GM18499 (cell line): ENCODE data around the gene BAIAP2.

Experiments
- ATAC-seq: cut with Tn5 transposase; IDR thresholded peaks from one replicate; pipeline ENCODE4 v1.9.1; 2021; ENCODE audit warnings: moderate number of reproducible peaks; ENCODE audit not compliant: insufficient read depth, unreplicated experiment

BAIAP2 gene

DNA sequence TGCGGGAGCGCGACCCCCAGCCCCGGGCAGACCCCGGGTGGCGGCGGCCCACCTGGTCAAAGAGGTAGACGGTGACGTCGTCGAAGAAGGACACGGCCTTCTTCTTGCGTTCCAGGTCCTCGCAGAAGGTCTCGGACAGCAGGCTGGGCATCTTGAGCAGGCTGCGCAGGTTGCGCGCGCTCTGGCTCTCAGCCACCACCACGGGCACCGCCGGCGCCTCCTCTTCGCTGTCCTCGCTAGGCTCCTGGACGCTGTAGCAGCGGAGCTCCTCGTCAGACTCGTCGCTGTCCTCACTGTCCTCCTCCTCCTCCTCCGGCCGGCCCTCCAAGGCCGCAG, 85.2 kb downstream of the BAIAP2 start:
- no peak for ATAC-seq

DNA sequence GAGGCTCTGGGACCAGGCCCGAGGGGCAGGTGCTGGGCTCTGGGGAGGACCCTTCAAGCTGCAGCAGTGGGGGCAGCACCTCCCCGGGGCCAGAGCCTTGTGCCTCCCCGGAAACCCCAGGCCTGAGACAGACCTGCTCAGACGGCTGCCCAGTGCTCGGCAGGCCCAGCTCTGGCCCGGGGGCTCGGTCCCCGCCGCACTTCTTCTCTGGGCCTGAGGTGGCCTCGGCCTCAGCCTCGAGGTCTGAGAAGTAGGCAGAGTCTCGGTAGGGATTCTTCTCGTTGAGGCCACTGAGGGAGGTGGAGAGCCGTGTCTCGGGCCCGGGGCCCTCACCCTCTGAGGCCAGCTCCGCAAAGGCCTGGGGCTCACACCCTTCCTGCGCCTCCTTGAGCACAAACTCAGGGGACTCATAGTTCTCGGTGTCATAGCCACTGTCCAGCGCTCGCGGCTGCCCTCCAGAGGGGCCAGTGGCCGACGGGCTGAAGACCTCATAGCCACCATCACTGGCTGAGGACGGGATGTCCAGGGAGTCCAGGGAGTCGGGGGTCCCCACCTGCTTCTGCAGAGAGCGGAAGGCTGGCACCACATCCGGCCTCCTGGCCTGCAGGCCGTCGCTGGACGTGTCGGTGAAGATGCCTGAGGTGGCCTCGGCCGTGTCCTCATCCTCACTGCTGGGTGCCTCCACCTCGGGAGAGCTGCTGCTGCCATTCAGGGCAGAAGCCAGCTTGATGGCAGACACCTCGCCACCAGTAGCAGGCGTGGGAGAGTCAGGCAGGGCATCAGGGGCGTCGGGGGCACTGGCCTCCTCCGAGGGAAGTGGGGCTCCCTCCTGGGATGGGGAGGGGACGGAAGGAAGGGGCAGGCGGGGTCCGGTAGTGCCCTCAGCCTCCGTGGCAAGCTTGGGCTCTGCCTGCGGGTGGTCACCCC, 86.0 kb downstream of the BAIAP2 start:
- ATAC-seq, result no peak

DNA sequence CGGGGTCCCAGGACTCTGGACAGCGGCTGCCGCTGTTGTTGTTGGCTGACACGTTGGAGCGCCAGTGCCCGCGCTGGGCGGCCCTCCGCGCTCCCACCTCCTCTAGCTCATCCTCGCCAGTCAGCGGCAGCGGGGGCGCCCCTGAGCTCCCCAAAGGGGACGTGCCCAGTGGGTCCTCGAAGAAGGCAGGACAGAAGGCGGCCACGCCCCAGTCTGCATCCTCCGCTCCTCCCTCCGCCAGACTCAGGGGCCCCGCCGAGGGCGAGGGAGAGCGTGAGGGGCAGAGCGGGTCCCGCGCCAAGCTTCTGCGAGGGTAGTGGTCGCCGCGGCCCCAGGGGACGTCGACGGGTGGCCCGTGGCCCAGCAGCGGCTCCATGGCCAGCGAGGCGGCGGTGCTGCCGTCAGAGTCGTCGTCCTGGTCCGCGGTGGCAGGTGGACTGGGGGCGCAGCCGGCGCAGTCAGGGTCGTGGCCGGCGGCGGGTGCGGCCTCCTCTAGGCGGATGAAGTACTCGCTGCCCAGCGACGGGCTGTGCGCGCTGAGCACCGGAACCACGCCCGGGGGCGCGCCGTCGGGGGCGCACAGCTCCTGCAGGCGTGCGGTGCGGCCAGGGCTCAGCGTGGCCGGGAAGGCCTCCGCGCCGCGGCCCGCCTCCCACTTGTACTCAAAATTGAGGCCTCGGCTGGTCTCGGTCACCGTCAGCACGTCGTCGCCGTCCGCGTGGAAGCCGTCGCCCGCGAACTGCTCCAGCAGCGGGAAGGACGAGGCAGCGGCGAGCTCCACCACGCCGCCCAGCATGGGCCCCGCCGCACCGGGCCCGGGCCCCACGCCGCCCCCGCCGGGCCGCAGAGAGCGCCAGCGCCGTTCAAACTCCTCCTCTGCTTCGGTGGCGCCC, 87.1 kb downstream of the BAIAP2 start:
- ATAC-seq, result no peak

DNA sequence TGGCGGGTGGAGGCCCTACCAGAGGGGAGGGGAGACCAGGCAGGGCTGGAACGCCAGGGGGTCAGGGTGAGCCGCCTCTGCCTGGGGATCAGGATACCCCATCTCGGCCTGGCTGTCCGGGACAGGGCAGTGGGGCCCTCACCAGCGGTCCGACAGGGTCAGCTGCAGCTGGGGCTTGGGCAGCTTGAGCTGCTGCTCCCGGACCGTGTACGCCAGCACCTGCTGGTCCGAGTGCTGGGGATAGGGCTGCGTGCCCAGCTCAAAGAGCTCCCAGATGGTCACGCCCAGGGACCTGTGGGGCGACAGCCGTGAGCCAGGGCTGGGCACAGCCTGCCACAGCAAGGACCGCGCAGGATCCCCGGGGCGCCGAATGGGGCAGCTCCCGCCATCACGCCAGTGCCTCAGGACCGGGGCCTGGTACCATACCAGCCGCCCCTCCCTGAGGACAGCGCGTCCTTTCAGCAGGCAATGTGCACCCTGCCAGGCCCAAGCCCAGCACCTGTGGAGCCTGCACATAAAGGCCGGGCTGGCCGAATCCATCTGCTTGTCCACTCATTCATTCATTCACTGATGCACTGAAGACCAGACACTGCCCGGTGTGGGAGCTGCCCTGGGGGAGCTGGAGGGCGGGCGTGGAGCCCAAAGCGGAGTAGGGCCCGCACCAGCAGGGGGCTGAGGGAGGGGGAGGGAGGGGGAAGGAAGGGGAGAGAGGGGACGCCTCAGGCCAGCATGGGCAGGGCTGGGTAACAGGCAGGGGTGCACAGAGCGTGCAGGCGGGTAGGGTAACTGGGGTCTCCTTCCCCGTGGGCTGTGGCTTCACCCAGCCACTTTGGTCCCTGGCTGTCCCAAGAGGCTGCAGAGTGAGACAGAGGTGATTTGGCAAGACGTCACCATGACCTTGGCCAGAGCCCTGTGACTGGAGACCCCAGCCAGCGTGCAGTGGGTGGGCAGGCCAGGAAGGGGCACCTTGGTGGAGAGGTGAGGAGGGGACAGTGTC, 88.4 kb downstream of the BAIAP2 start:
- no peak for ATAC-seq

DNA sequence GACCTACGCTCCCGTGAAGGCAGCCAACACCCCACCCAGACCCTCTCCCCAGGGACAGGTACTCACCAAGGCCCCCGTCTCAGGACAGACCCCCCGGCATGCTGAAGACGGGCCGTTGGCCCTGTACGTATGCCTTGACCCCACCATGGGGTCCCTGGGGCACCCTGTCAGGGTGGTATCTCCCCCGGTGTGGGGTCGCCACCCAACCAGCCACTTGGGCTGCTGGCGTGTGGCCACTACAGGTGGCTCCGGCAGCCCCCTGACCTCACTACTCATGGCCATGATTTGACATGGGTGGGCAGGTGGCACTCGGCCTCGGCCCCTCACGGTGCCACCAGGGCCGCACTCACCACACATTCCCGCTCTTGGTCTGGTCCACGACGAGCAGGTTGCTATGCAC, 89.4 kb downstream of the BAIAP2 start:
- ATAC-seq, result no peak

DNA sequence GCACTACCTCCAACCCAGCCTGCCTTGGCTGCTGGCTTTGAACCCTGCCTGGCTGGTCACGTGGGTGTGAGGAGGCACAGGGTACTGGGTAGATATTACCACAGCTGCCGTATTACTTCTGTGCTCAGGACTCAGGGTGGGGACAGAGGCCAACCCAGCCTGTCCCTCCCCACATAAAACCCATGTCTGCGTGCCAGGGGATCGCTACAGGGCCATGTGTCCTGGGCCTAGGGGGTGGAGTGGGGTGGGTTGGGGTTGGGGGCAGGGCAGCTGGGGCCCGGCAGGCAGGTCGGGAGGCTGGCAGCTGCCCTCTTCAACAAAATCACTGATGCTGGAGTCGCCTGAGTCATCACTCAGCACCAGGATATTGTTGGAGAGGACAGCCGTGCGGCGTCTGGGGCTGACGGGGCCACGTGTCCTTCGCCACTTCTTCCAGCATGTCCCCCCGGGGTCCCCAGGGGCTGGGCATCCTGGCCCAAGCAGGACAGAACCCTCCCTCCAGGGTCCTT, 90.7 kb downstream of the BAIAP2 start:
- no peak for ATAC-seq

DNA sequence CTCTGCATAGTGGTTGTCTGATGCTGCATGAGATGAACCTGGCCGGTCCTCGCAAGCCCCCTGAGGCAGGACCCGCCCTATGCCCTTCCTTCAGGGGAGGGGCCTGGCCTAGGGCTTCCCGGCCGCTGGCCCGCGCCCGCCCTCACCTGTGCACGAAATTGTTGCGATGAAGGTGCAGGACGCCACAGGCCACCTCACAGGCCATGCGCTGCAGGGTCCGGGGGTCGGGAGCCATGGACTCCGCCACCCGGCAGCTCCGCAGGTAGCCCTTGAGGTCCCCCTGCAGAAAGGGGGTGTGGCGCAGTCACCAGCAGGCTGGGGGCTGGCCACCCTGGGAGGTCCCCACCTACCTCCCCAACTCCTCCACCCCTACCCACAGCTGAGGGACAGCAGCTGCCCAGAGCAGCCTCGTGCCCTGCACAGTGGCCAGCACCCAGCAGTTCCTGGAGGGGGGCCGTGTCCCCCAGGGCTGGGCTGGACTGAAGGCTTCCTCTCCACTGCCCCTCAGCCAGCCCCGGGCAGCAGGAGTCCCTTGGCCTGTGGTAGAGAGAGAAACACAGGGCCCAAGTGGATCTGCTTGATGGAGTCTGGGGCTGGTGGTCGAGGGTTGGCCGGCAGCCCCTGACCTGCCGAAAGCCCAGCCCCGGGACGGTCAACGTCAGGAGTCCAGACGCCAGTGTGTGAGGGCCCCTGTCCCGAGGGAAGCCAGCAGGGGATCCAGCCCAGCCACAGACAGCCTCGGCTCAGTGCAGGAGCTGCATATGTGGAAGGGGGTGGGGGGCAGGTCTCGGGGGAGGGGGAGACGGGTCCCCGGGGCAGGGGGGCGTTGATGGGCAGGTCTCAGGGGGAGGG, 91.6 kb downstream of the BAIAP2 start:
- ATAC-seq, result no peak

DNA sequence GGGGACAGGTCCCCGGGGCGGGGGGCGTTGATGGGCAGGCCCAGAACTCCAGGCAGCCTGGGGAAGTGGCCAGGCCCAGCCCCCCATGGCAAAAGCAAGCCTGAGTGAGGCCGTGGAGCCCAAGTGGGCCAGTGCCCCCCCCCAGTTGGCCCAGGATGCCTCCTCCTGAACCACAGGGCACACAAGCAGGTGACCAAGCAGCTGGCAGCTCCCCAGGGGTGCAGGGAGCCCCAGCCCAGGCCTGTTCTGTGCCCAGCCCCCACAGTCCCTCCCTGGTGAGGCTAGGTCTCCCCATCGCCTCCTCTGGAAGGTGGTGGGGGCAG, 92.1 kb downstream of the BAIAP2 start:
- no peak for ATAC-seq

GRCh38 chr17:81127526-81128177, 92.7 kb downstream of the BAIAP2 start:
- no peak for ATAC-seq

- ATAC-seq, result no peak
Observed at GRCh38 chr17:81128338-81128737, 93.4 kb downstream of the BAIAP2 start.

- no peak for ATAC-seq
Observed at GRCh38 chr17:81128774-81129173, 93.8 kb downstream of the BAIAP2 start.

GRCh38 chr17:81129289-81129688, 94.3 kb downstream of the BAIAP2 start:
- no peak for ATAC-seq

DNA sequence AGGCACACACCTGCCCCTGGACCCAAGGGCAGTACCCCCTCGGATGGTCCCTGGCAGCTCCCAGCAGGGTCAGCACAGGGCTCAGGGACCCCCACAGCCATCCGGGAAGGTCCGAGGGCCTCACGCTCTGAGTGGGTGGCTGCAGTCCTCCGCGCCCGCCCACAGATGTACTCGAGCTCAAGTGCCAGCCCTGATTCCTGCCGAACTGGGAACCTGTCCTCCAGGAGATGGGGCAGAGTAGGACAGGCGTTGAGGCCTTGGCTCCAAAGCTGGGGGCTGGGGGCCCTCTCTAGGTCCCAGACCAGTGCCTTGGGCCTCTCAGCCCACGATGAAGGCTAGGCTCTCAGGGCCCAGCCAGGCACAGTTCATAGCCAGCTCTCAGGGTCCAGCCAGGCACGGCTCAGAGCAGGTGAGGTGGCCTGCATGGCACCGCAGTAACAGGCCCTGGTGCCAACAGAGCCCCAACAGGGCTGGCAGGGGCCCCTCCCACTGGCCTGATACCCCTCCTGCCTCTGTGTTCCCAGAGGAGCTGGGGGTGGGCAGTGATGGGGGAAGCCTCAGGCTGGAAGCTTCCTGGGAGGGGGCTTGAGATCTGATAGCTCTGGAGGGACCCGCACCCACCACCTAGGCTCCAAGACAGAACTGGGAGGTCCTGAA, 94.9 kb downstream of the BAIAP2 start:
- ATAC-seq, result no peak

- no peak for ATAC-seq
Observed at GRCh38 chr17:81130385-81131361, 95.7 kb downstream of the BAIAP2 start.

DNA sequence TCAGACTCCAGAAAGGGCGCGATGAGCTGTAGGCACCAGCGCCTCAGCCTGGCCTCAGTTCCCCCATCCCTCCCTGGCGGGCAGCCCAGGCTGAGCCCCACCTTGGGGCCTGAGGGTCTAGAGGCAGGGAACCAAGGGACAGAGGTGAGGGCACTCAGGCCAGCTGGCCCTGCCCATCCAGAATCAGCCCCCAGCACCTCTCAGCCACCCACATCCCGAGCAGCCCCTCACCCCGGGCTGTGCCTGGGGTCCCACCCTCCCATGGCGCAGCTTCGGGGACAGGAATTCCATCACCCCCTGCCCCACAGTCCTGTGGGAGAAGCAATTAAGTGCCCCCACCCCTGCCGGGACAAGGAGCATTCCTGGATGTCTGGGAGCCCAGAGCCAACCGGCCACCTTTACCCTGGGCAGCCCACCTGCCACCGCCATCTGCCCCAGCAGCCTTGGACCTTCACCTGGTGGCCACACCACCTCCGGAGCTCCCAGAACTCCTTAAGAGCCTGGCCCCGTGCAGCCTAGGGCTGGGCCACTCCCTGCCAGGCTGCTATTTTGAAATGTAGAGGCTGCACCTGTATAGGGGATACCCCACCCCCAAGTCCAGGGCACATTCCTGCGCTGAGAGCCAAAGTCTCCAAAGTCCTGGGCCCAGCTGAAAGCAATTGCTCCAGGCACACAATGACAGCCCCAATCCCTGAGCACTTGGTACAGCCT, 96.7 kb downstream of the BAIAP2 start:
- no peak for ATAC-seq

DNA sequence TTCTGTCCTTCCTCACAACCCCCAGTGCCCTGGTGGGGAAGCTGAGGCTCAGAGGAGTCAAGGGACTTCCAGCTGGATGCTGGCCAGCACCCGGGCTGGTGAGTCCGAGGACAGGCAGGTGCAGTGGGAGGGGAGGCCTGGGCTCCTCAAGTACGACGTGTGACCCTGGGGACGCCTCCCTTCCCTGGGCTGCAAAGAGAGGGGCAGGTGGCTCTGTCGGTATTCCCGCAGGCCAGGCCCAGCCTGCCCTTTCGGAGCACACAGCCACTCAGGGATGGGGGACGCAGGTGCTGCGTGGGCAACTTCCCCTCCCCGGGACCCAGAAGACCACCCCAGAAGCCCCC, 97.2 kb downstream of the BAIAP2 start:
- ATAC-seq, result no peak
